Fibroblast of villous mesenchyme (primary cell): Measurements from ENCODE around the gene RSPH1. TPM values are rescaled to one million over a fixed set of nuclear protein-coding genes. Genes with fewer than 3 reads are reported as not detected.

Experiments
- DNase-seq: peaks from one replicate; pipeline ENCODE4 v3.0.0-alpha.2; 2010; ENCODE audit warnings: low read depth
- H3K4me3 ChIP-seq: 2 replicates; pipeline ENCODE4 v1.5.1; 2011; ENCODE audit warnings: low read depth, mild to moderate bottlenecking, low read length
- total RNA-seq: library from RNA; depleted of rRNA; stranded (reverse); fragments of >200 nt; gene quantifications from 2 replicates; pipeline ENCODE4 v1.2.3, GENCODE V29; 2012
- TF ChIP-seq, protein P1 (sequence below): IDR thresholded peaks from 2 replicates; pipeline ENCODE4 v1.5.1; 2012; ENCODE audit warnings: low read depth, mild to moderate bottlenecking, low read length; ENCODE audit not compliant: insufficient read depth

The RSPH1 gene
- total RNA-seq, 1 donor, result not detected

DNA sequence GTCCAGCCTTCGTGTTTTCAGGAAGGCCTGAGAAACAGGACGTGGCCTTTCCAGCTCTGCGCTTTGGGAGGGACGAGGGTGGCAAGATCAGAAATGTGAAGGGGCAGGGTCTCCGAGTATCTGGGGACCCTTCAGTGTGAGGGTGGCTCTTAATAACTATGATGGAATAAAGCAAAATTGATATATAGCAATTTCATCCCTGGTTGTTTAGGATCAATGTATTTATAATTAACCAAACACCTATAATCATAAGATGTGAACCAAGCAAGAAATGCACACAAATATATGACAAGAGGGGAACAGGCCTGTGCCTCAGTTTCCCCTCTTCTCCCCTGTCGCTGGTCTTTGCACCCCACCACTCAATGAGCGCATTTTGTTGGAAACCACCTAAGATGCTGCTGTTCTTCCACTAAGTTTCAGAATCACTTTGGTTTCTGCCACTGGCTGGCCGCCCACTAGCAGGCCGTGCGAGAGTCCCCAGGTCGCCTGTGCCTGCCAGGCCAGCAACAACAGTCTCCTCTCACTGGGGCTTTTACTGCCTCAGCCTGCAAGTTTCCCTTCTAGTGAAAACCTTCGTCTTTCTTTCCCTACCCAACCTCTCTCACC lies 55.7 kb downstream of the RSPH1 start:
- no peak for DNase-seq
- no peak overlapping the region for H3K4me3 ChIP-seq
- TF ChIP-seq, protein P1, sequence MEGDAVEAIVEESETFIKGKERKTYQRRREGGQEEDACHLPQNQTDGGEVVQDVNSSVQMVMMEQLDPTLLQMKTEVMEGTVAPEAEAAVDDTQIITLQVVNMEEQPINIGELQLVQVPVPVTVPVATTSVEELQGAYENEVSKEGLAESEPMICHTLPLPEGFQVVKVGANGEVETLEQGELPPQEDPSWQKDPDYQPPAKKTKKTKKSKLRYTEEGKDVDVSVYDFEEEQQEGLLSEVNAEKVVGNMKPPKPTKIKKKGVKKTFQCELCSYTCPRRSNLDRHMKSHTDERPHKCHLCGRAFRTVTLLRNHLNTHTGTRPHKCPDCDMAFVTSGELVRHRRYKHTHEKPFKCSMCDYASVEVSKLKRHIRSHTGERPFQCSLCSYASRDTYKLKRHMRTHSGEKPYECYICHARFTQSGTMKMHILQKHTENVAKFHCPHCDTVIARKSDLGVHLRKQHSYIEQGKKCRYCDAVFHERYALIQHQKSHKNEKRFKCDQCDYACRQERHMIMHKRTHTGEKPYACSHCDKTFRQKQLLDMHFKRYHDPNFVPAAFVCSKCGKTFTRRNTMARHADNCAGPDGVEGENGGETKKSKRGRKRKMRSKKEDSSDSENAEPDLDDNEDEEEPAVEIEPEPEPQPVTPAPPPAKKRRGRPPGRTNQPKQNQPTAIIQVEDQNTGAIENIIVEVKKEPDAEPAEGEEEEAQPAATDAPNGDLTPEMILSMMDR, result no peak

DNA sequence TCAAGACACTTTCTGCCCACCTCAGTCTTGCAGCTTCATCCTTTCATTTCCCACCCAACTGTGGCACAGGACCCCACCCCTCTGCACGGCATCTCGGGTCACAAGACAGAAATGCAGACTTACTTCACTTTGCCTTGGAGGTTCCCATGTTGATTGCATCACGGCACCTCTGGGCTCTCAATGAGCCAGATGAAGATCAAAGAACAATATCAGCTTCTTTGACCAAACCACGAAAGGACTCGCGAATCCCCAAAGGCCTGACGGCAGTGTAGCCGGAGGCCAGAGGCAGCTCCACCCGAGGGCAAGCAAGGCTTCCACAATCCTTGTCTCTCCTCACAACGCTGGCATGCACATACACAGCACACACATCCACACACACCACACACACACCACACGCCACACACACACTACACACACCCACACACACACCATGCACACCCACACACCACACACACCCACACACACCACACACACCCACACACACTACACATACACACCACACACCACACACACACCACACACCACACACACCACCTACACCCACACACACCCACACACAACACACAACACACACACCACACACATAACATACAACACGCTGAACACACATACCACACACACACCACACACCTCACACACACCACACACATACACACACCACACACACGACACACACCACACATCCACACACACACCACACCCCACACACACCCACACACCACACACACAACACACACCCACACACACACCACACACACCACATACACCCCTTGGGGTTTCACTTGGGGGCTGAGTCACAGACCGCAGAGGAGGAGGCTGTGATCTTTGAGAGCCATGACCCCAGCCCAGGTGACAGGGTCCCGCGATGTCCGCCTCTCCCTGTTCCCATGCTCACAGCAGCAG lies 56.5 kb downstream of the RSPH1 start:
- H3K4me3 ChIP-seq, result no peak overlapping the region
- no peak for DNase-seq
- TF ChIP-seq, protein P1, result no peak

DNA sequence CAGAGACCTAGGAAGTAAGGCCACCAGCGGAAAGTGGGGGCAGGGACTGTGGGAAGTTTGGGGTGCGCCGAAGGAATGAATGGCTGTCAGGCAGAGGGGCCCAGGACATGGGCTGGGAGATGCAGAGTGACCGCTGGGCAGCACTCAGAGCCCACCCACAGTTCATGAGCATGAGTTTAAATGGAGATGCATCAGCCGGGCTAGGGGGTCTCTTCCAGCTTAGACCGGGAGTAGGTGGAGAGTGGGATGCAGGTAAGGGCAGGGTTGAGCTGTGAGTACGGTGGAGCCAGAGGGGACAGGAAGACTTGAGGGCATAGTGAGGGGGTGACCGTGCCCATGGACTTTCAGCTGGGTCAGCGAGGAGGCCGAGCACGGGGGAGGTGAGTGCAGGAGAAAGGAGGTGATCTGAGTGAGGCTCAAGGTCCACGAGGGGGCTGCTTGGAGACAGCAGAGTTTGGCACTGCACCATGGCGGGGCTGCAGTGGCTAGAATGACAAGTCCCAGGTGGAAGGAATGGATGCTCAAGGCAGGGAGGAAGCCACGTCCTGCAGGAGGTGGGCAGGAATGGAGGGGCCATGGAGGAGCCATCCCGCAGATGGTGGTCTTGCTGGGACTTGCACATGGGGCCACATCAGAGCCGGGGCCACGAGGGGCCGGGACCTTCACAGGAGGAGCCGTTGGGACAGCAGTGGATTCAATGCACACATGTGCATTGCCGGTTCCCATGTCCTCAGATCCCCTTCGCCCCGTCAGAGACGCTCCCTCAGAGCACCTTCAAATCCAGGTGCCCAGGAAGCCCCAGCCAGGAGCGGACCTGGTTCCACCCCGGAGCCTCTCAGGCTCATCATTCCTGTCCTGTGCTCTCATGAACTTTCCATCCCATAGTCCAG lies 57.5 kb downstream of the RSPH1 start:
- DNase-seq, result no peak
- no peak overlapping the region for H3K4me3 ChIP-seq
- TF ChIP-seq, protein P1, result no peak

DNA sequence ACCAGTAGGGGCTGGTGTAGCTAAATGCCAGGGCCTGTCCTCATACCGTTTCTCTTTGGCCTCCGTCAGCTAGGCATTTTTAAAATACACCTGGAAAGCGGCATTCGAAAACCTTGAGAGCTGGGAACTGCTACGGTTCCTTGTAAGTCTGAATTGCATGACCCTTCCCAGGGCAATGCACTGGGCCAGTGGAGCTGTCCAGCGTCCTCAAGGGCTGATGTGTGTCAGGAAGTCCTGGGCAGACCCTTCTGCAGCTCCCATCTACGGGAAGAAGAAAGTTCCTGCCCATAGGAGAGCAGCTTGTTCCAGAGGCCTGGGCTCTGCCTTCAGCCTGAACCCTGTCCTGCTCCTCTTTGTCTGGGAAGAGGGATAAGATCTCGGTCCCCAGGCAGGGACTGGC lies 58.2 kb downstream of the RSPH1 start:
- DNase-seq, result peak; percentile 5
- no peak overlapping the region for H3K4me3 ChIP-seq
- TF ChIP-seq, protein P1, result no peak

DNA sequence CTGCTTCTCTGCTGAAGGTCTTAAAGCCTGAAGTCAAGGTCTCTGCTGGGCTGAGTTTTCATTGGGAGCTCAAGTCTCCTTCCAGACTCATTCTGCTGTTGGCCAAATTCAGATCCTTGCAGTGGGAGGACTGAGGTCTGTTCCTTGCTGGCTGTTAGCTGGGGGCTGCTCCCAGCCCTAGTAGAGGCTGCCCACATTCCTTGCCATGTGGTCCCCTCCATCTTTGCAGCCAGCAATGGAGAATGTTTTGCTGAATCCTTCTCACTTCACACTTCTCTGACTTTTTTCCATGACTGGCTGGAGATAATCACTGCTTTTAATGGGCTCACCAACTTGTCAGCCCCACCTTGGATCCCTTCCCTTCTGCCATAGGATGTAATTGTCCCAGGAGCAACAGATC lies 59.1 kb downstream of the RSPH1 start:
- no peak for DNase-seq
- no peak overlapping the region for H3K4me3 ChIP-seq
- TF ChIP-seq, protein P1, result no peak

DNA sequence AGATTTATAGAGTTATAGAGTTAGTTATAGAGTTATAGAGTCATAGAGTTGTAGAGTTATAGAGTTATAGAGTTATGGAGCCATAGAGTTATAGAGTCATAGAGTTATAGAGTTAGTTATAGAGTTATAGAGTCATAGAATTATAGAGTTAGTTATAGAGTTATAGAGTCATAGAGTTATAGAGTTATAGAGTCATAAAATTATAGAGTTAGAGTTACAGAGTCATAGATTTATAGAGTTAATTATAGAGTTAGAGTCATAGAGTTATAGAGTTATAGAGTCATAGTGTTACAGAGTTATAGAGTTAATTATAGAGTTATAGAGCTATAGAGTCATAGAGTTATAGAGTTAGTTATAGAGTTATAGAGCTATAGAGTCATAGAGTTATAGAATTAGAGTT lies 60.2 kb downstream of the RSPH1 start:
- TF ChIP-seq, protein P1, result no peak
- no peak overlapping the region for H3K4me3 ChIP-seq
- DNase-seq, result no peak
